HEK293 (cell line): ENCODE results near the gene KLHL29.

ENCODE experiments used
- CTCF ChIA-PET: fragments of 350-600 bp; formaldehyde crosslinking; extraction: SDS; loops from one replicate; lab custom pipeline; 2021; ENCODE audit warnings: antibody characterized with exemption; lab: Yijun Ruan, JAX
- POLR2A ChIA-PET: fragments of 300-600 bp; formaldehyde crosslinking; extraction: SDS; loops from one replicate; lab custom pipeline; 2020; ENCODE audit warnings: antibody characterized with exemption, inconsistent platforms; lab: Yijun Ruan, JAX
- H3K27ac ChIP-seq: fragments of 200-500 bp; sonication (Bioruptor generic); 2 replicates; pipeline ENCODE4 v1.5.1; 2014; ENCODE audit warnings: low read depth, low read length, control low read depth, inconsistent platforms; ENCODE audit errors: extremely low read depth
- H3K36me3 ChIP-seq, 2 experiments: fragments of 200-500 bp in 1 of 2; sonication (Bioruptor generic) in 1 of 2; 1 replicate in 1 of 2; 2 replicates in 1 of 2; pipeline ENCODE4 v1.5.1; 2014 to 2017; ENCODE audit warnings: inconsistent platforms in 2 of 2, low read length in 2 of 2; ENCODE audit not compliant: control insufficient read depth in 2 of 2, insufficient read depth in 1 of 2
- H3K4me1 ChIP-seq: fragments of 200-500 bp; sonication (Bioruptor generic); 2 replicates; pipeline ENCODE4 v1.5.1; 2014; ENCODE audit warnings: mild to moderate bottlenecking, low read length, inconsistent platforms; ENCODE audit not compliant: control insufficient read depth, insufficient read depth
- H3K4me3 ChIP-seq: 2 replicates; pipeline ENCODE4 v1.5.1; 2011; ENCODE audit warnings: low read depth, mild to moderate bottlenecking, control low read depth, low read length, moderate library complexity
- H3K9me3 ChIP-seq: fragments of 200-500 bp; sonication (Bioruptor generic); 2 replicates; pipeline ENCODE4 v1.5.1; 2014; ENCODE audit warnings: low read depth, low read length, inconsistent platforms; ENCODE audit not compliant: control insufficient read depth, insufficient read depth
- GFI1B ChIP-seq: fragments of 450-650 bp; formaldehyde crosslinking; IDR thresholded peaks from 2 replicates; pipeline ENCODE4 v1.5.1; 2016; ENCODE audit warnings: missing biosample characterization, missing genetic modification characterization
- KLF7 ChIP-seq: fragments of 450-650 bp; formaldehyde crosslinking; IDR thresholded peaks from 2 replicates; pipeline ENCODE4 v1.5.1; 2016; ENCODE audit warnings: missing biosample characterization, missing genetic modification characterization, borderline replicate concordance
- MEIS1 ChIP-seq: sonication (generic); formaldehyde crosslinking; IDR thresholded peaks from 2 replicates; pipeline ENCODE4 v1.8.1; 2022; ENCODE audit warnings: missing genetic modification reagents, mild to moderate bottlenecking, borderline replicate concordance
- OSR2 ChIP-seq: fragments of 450-650 bp; formaldehyde crosslinking; IDR thresholded peaks from 2 replicates; pipeline ENCODE4 v1.5.1; 2016; ENCODE audit warnings: missing biosample characterization, missing genetic modification characterization
- YY1 ChIP-seq: fragments of 450-650 bp; formaldehyde crosslinking; IDR thresholded peaks from 2 replicates; pipeline ENCODE4 v1.5.1; 2018; ENCODE audit warnings: missing biosample characterization, missing genetic modification characterization
- ZNF16 ChIP-seq: fragments of 450-650 bp; formaldehyde crosslinking; IDR thresholded peaks from 2 replicates; pipeline ENCODE4 v1.5.1; 2016; ENCODE audit warnings: low read depth, missing biosample characterization, missing genetic modification characterization
- ZNF37A ChIP-seq: fragments of 450-650 bp; IDR thresholded peaks from 2 replicates; pipeline ENCODE4 v1.5.1; 2018; ENCODE audit warnings: missing biosample characterization, missing genetic modification characterization
- ZNF433 ChIP-seq: fragments of 450-650 bp; formaldehyde crosslinking; IDR thresholded peaks from 2 replicates; pipeline ENCODE4 v1.5.1; 2016; ENCODE audit warnings: missing biosample characterization, missing genetic modification characterization, low read depth
- ZNF514 ChIP-seq: fragments of 450-650 bp; formaldehyde crosslinking; IDR thresholded peaks from 2 replicates; pipeline ENCODE4 v1.5.1; 2016; ENCODE audit warnings: missing biosample characterization, missing genetic modification characterization
- ZNF610 ChIP-seq: fragments of 450-650 bp; formaldehyde crosslinking; IDR thresholded peaks from 2 replicates; pipeline ENCODE4 v1.5.1; 2016; ENCODE audit warnings: missing biosample characterization, missing genetic modification characterization, borderline replicate concordance
- ZNF621 ChIP-seq: fragments of 450-650 bp; formaldehyde crosslinking; IDR thresholded peaks from 2 replicates; pipeline ENCODE4 v1.5.1; 2017; ENCODE audit warnings: missing biosample characterization, missing genetic modification characterization
- TF ChIP-seq, protein P1 (sequence below): fragments of 450-650 bp; formaldehyde crosslinking; IDR thresholded peaks from 2 replicates; pipeline ENCODE4 v1.5.1; 2016; ENCODE audit warnings: missing biosample characterization, missing genetic modification characterization
- TF ChIP-seq, protein P2 (sequence below): fragments of 450-650 bp; formaldehyde crosslinking; IDR thresholded peaks from 2 replicates; pipeline ENCODE4 v1.5.1; 2016; ENCODE audit warnings: missing biosample characterization, missing genetic modification characterization
- TF ChIP-seq, protein P3 (sequence below): fragments of 450-650 bp; formaldehyde crosslinking; IDR thresholded peaks from 2 replicates; pipeline ENCODE4 v1.5.1; 2016; ENCODE audit warnings: missing biosample characterization, missing genetic modification characterization
- TF ChIP-seq, protein P4 (sequence below): fragments of 450-650 bp; formaldehyde crosslinking; IDR thresholded peaks from 2 replicates; pipeline ENCODE4 v1.5.1; 2016; ENCODE audit warnings: missing biosample characterization, missing genetic modification characterization

KLHL29 gene

DNA sequence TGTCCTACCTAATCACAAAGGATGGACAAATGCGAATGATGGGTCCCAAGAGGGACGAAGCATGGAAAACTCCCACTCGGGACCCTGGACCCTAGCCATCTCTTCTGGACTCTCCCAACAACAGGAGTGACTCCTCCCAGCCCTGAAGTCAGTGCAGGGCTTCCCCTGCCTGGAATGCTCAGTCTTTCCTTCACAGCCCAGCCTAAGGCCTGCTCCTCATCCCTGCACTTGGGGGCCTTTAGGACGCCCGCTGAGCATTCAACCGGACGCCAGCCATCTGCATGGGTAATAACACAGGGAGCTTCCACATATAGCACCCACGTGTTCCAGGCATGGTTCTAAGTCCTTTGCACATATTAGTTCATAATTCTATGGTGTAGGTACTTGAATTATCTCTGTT, 237.5 kb downstream of the KLHL29 start:
- H3K36me3 ChIP-seq, result no peaks in the 10 kb centered on the region
- no peak for TF ChIP-seq KLF7
- TF ChIP-seq OSR2 (tag by site-specific recombination), result no peak
- TF ChIP-seq YY1 (tag by site-specific recombination), result no peak
- TF ChIP-seq, protein P1, sequence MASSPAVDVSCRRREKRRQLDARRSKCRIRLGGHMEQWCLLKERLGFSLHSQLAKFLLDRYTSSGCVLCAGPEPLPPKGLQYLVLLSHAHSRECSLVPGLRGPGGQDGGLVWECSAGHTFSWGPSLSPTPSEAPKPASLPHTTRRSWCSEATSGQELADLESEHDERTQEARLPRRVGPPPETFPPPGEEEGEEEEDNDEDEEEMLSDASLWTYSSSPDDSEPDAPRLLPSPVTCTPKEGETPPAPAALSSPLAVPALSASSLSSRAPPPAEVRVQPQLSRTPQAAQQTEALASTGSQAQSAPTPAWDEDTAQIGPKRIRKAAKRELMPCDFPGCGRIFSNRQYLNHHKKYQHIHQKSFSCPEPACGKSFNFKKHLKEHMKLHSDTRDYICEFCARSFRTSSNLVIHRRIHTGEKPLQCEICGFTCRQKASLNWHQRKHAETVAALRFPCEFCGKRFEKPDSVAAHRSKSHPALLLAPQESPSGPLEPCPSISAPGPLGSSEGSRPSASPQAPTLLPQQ, result no peak
- no peak for TF ChIP-seq ZNF37A
- TF ChIP-seq MEIS1, result no peak
- no peak for TF ChIP-seq ZNF16 (tag by site-specific recombination)
- TF ChIP-seq, protein P2, sequence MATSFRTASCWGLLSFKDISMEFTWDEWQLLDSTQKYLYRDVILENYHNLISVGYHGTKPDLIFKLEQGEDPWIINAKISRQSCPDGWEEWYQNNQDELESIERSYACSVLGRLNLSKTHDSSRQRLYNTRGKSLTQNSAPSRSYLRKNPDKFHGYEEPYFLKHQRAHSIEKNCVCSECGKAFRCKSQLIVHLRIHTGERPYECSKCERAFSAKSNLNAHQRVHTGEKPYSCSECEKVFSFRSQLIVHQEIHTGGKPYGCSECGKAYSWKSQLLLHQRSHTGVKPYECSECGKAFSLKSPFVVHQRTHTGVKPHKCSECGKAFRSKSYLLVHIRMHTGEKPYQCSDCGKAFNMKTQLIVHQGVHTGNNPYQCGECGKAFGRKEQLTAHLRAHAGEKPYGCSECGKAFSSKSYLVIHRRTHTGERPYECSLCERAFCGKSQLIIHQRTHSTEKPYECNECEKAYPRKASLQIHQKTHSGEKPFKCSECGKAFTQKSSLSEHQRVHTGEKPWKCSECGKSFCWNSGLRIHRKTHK (tag by site-specific recombination), result no peak
- CTCF ChIA-PET, result no interaction called here
- POLR2A ChIA-PET, result no interaction called here
- no peak overlapping the region for H3K4me3 ChIP-seq
- H3K9me3 ChIP-seq, result no peaks in the 10 kb centered on the region; the same call in 1 of the 2 replicates
- H3K27ac ChIP-seq, result no peak overlapping the region
- H3K4me1 ChIP-seq, result no peaks in the 10 kb centered on the region

DNA sequence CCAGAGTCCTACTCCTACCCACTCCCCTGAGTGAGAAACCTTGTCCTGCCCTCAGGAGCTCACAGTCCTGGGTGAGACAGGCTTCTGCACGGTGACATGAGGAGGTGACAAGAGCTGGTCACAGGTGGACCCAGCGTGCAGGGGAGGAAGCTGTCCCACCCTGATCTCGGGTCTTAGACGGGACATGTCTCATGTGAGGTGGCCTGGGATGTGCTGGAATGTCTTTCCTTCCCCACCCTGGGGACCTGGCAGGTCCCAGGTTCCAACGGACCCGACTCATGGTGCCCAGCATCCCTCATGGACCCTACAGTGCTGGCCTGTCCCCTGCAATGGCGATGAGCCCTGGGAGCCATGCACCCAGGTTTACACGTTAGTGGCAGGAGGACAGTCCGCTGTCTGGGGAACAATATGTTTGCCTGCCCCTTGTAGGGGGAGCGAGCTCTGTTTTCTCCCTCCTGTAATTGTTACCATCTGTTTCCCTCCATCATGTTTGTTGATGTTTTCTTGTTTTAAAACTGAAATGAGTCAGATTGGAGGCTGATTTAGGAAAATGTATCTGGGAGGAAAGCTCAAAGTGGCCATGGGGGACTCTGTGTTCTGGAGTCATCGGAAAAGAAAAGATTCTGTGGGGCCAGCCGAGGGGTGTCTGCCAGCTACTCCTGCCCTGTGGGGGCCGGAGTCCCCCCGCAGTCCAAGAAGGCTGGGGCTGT, 238.1 kb downstream of the KLHL29 start:
- Histone ChIP-seq H3K27ac (no peak overlapping the region), H3K36me3 (no peaks in the 10 kb centered on the region), H3K4me1 (no peaks in the 10 kb centered on the region), H3K9me3 (no peaks in the 10 kb centered on the region; the same call in 1 of the 2 replicates)
- ChIA-PET POLR2A (no interaction called here), CTCF (interaction anchor here (0.6 kb wide), 1 partner anchor 203 kb away, joined by 5 read pairs; no protein-coding TSS in a partner anchor)
- no peak for TF ChIP-seq GFI1B (tag by site-specific recombination)
- no peak for TF ChIP-seq ZNF621 (tag by site-specific recombination)
- TF ChIP-seq ZNF514 (tag by site-specific recombination), result no peak
- TF ChIP-seq, protein P3, sequence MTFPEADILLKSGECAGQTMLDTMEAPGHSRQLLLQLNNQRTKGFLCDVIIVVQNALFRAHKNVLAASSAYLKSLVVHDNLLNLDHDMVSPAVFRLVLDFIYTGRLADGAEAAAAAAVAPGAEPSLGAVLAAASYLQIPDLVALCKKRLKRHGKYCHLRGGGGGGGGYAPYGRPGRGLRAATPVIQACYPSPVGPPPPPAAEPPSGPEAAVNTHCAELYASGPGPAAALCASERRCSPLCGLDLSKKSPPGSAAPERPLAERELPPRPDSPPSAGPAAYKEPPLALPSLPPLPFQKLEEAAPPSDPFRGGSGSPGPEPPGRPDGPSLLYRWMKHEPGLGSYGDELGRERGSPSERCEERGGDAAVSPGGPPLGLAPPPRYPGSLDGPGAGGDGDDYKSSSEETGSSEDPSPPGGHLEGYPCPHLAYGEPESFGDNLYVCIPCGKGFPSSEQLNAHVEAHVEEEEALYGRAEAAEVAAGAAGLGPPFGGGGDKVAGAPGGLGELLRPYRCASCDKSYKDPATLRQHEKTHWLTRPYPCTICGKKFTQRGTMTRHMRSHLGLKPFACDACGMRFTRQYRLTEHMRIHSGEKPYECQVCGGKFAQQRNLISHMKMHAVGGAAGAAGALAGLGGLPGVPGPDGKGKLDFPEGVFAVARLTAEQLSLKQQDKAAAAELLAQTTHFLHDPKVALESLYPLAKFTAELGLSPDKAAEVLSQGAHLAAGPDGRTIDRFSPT (tag by site-specific recombination), result no peak
- TF ChIP-seq ZNF433 (tag by site-specific recombination), result no peak
- TF ChIP-seq, all 188 proteins: peak for 0
- no peak overlapping the region for H3K4me3 ChIP-seq

DNA sequence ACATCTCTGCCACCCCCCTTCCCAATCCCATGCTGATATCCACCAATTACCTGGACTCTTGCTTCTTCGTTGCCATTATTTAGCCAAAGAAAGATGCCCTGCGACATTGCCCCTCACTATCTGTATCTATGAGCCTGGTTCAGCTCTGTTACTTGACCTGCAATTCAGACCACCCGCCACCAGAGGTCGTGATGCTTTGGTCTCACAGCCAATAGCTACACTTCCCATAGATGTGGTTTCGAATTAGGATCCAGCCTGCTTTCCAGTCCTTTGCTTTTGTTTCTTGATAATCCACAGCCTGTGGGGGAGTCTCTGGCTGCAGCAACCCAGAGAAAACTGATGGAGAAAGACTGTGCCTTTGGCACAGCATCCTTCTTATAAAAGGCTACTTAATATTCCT, 239.4 kb downstream of the KLHL29 start:
- CTCF ChIA-PET, result interaction anchor here (0.6 to 1.2 kb wide), 3 partner anchors 31 to 1394 kb away, joined by 3 to 4 read pairs (median 3); no protein-coding TSS in a partner anchor
- no peak overlapping the region for H3K4me3 ChIP-seq
- no peaks in the 10 kb centered on the region for H3K36me3 ChIP-seq
- no peak for TF ChIP-seq ZNF610 (tag by site-specific recombination)
- TF ChIP-seq, protein P4, sequence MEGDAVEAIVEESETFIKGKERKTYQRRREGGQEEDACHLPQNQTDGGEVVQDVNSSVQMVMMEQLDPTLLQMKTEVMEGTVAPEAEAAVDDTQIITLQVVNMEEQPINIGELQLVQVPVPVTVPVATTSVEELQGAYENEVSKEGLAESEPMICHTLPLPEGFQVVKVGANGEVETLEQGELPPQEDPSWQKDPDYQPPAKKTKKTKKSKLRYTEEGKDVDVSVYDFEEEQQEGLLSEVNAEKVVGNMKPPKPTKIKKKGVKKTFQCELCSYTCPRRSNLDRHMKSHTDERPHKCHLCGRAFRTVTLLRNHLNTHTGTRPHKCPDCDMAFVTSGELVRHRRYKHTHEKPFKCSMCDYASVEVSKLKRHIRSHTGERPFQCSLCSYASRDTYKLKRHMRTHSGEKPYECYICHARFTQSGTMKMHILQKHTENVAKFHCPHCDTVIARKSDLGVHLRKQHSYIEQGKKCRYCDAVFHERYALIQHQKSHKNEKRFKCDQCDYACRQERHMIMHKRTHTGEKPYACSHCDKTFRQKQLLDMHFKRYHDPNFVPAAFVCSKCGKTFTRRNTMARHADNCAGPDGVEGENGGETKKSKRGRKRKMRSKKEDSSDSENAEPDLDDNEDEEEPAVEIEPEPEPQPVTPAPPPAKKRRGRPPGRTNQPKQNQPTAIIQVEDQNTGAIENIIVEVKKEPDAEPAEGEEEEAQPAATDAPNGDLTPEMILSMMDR (tag by site-specific recombination), result 0 out of 2 replicates have a peak, but pooled peaks have one; percentile 20
- no peaks in the 10 kb centered on the region for H3K4me1 ChIP-seq
- H3K9me3 ChIP-seq, result no peaks in the 10 kb centered on the region; the same call in 1 of the 2 replicates
- no peak overlapping the region for H3K27ac ChIP-seq
- POLR2A ChIA-PET, result no interaction called here
